ENCODE results near the gene PSMA7. TPM values are rescaled to one million over a fixed set of nuclear protein-coding genes. Genes with fewer than 3 reads are reported as not detected.

The PSMA7 gene
- total RNA-seq, result 100 to 1,000 TPM; 174 to 176 TPM

DNA sequence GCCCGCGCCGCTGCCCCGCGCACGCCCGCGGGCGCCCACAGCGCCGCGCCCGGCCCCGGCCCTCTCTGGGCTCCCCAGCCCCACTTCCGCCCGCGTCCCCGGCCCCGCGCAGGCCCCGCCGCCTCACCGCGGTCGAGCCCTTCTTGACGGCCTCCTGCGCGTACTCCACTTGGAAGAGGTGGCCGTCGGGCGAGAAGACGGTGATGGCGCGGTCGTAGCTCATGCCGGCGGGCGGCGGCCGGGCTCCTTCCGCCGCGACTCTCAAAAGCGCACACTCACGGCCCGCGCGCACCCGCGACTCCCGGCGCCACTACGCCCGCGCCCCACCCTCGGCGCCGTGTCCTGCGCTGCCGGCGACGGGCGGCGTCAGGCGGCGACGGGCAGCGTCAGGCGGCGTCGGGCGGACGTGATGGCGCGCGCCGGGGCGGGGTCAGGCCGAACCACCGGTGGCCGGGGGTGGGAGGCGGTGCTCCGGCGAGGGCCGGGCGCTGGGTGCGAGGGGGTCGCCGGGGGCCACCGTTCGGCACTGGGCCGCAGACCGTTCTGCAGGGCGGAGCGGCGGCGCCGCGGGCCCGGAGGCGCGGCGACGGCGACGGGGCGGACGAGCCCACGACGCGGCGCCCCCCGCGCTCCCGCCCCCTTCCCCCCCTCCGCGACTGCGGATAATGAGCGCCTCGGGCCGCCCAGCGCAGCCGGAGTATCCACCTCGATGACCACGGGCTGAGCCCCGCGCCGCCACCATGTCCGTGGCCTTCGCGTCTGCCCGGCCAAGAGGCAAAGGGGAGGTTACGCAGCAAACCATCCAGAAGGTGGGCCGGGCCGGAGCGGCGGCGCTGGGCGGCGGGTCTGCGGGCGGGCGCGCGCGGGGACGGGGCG is at the start of gene PSMA7, which contains the start of gene SS18L1:
PSMA7 (minus strand) TSS at position 314 of the 876 bp plus-strand sequence; CDS start at position 223, 91 bp downstream.
SS18L1 (plus strand) TSS at position 689 of the 876 bp plus-strand sequence; CDS start at position 741, 52 bp downstream.
- peak; percentile 86 to 88 (median 86) for DNase-seq
- WGBS, 2 donors, result 0% methylated on average over 103 of the region's 148 CpGs; no CpG with 5 or more reads in 1 of the 2 donors
- Histone ChIP-seq H3K36me3 (replicated peaks in 1 of 2; ENCODE audit: insufficient read depth in 1 of 2, low read depth in 2 of 2) (peaks cover 8 to 13% of the 10 kb centered on the region in 2 donors), H3K9me3 (no peaks in the 10 kb centered on the region), H3K4me3 (peak within 1 kb of the TSS; percentile 2 to 35), H3K27ac (peak within 1 kb of the TSS; percentile 92 to 98 (median 92)), H3K4me1 (peaks cover 34% of the 10 kb centered on the region), H3K27me3 (no peaks in the 10 kb centered on the region)
- intact Hi-C loops (cut with DNase I), result no loop called here
- ATAC-seq, result peak; percentile 93
- TF ChIP-seq, protein P1, sequence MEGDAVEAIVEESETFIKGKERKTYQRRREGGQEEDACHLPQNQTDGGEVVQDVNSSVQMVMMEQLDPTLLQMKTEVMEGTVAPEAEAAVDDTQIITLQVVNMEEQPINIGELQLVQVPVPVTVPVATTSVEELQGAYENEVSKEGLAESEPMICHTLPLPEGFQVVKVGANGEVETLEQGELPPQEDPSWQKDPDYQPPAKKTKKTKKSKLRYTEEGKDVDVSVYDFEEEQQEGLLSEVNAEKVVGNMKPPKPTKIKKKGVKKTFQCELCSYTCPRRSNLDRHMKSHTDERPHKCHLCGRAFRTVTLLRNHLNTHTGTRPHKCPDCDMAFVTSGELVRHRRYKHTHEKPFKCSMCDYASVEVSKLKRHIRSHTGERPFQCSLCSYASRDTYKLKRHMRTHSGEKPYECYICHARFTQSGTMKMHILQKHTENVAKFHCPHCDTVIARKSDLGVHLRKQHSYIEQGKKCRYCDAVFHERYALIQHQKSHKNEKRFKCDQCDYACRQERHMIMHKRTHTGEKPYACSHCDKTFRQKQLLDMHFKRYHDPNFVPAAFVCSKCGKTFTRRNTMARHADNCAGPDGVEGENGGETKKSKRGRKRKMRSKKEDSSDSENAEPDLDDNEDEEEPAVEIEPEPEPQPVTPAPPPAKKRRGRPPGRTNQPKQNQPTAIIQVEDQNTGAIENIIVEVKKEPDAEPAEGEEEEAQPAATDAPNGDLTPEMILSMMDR (IDR thresholded peaks at IDR 0.05), result peak in 1 of 7 experiments; percentile 7
- TF ChIP-seq POLR2A (IDR thresholded peaks at IDR 0.05), result peak; percentile 79 to 91 (median 85)

GRCh38 chr20:62192635-62193034 is 49.4 kb upstream of the PSMA7 start:
- 80 to 81% methylated on average over 8 to 10 of the region's 10 CpGs for WGBS, 2 donors
- no peak overlapping the region for H3K4me3 ChIP-seq
- H3K27me3 ChIP-seq, result no peaks in the 10 kb centered on the region
- no peak for DNase-seq
- H3K36me3 ChIP-seq (replicated peaks in 1 of 2; ENCODE audit: insufficient read depth in 1 of 2, low read depth in 2 of 2), result peaks cover 2 to 3% of the 10 kb centered on the region in 2 donors
- no peak for ATAC-seq
- H3K27ac ChIP-seq, result no peak overlapping the region
- no peaks in the 10 kb centered on the region for H3K9me3 ChIP-seq
- intact Hi-C loops (cut with DNase I), result no loop called here
- no peaks in the 10 kb centered on the region for H3K4me1 ChIP-seq
- TF ChIP-seq, protein P1 (IDR thresholded peaks at IDR 0.05), result no peak
- no peak for TF ChIP-seq POLR2A (IDR thresholded peaks at IDR 0.05)

DNA sequence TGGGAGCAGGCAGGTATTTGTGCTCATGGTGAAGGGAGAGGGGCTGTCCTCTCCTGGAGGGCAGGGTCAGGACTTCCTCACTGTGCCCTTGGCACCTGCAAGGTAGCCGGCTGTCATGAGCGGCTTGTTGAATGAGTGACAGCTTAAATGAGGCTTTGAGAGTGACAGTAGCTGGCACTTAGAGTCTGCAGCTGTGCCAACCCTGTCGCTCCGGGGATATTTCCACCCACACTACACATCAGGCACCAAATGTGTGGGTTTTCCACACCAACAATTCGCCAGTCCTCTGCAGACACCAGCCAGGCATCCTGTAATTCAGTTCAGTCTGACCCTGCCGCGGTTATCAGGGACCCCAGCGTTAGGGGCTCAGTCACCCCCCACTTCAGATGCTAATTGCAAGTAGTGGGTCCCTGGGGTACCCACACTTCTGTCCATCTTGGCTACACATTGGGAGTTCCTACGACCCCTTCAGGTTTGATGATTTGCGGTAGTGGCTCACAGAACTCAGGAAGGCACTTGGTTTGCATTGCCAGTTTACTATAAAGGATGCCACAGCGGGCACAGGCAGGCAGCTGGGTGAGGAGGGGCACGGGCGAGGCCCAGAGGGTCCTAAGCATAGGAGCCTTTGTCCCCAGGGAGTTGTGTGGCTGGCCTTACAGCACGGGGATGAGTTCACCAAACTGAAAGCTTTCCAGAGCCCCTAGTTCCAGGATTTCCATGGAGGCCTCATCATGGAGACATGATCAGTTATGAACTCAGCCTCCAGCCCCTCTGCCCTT is 48.8 kb upstream of the PSMA7 start:
- intact Hi-C loops (cut with DNase I), result no loop called here
- no peaks in the 10 kb centered on the region for H3K27me3 ChIP-seq
- peaks cover 1% of the 10 kb centered on the region for H3K4me1 ChIP-seq
- H3K9me3 ChIP-seq, result no peaks in the 10 kb centered on the region
- H3K36me3 ChIP-seq (replicated peaks in 1 of 2; ENCODE audit: insufficient read depth in 1 of 2, low read depth in 2 of 2), result peaks cover 0 to 2% of the 10 kb centered on the region in 2 donors
- no peak overlapping the region for H3K27ac ChIP-seq
- WGBS, 2 donors, result 79 to 82% methylated on average over 9 to 14 of the region's 14 CpGs
- ATAC-seq, result no peak
- TF ChIP-seq, protein P1 (IDR thresholded peaks at IDR 0.05), result no peak
- no peak for TF ChIP-seq POLR2A (IDR thresholded peaks at IDR 0.05)
- no peak overlapping the region for H3K4me3 ChIP-seq
- DNase-seq, result no peak

DNA sequence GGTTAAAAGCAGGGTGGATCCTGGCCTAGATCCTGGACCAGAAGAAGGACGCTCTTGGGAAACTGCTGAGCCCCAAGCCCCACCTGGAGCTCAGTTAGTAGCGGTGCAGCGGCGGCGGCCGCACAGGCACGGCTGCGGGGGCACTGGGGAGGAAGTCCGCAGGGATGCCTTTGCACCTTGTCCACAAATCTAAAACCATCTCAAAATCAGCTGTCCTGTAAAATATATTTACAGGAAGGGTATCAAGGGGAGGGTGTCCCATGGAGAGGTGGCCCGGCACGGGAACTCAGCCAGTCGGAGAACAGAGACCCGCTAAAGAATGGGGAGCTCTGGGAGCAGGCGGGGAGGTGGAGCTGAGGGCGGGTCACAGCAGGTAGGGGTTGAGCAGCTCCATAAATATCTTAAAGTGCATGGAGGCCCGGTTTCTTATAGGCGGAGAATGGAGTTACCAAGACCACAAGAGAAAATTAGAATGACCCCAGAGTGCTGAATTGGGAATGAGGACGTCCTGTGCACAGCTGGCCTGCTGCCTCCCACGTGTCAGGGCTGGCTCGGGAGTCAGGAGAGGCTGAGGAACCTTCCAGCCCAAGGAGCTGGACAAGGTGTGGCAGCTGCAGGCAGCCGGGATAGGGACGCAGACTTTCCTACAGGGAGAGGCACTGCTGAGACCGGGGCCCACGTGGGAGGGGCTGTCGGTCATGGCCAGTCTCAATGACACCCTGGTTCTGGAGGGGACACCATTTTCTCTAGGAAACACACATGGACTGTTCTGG is 47.6 kb upstream of the PSMA7 start:
- 83 to 94% methylated on average over 22 to 25 of the region's 25 CpGs for WGBS, 2 donors
- TF ChIP-seq POLR2A (IDR thresholded peaks at IDR 0.05), result no peak
- TF ChIP-seq, protein P1 (IDR thresholded peaks at IDR 0.05), result no peak
- no peaks in the 10 kb centered on the region for H3K27me3 ChIP-seq
- H3K9me3 ChIP-seq, result no peaks in the 10 kb centered on the region
- H3K4me3 ChIP-seq, result no peak overlapping the region
- intact Hi-C loops (cut with DNase I), result no loop called here
- H3K27ac ChIP-seq, result no peak overlapping the region
- DNase-seq (no peak), ATAC-seq (no peak)
- H3K36me3 ChIP-seq (replicated peaks in 1 of 2; ENCODE audit: insufficient read depth in 1 of 2, low read depth in 2 of 2), result peaks cover 0 to 2% of the 10 kb centered on the region in 2 donors
- H3K4me1 ChIP-seq, result peaks cover 4% of the 10 kb centered on the region

All from body of pancreas (tissue), 4 donors.